Islet precursor cell (in vitro differentiated cells): ENCODE results near the gene SHC1.
A peak's percentile ranks its signal among the peaks of the same experiment; 100 is the strongest.

ENCODE experiments used
- DNase-seq: peaks from one replicate; pipeline ENCODE4 v3.0.0-alpha.2; 2018

SHC1 gene

GRCh38 chr1:154970631-154971340 is at the start of gene SHC1:
Gene SHC1, minus strand, starts transcription at chr1:154970747. Its CDS starts 221 bp downstream, at chr1:154970526.
- DNase-seq: peak; percentile 97

- DNase-seq: no peak
These were observed 49.1 kb upstream of the SHC1 start for GRCh38 chr1:155019377-155020245.

- no peak for DNase-seq
These were observed 48.2 kb upstream of the SHC1 start for GRCh38 chr1:155018617-155019348.

- DNase-seq: no peak
These were observed 47.4 kb upstream of the SHC1 start for GRCh38 chr1:155017946-155018316.

GRCh38 chr1:155017041-155017945 is 46.7 kb upstream of the SHC1 start:
- DNase-seq: peak; percentile 100

GRCh38 chr1:155016231-155016831 is 45.8 kb upstream of the SHC1 start:
- DNase-seq: no peak

GRCh38 chr1:155015527-155016230 is 45.1 kb upstream of the SHC1 start:
- no peak for DNase-seq

- no peak for DNase-seq
These were observed 44.4 kb upstream of the SHC1 start for GRCh38 chr1:155014709-155015508.

- no peak for DNase-seq
These were observed 43.1 kb upstream of the SHC1 start for GRCh38 chr1:155013632-155014031.

- DNase-seq: no peak
These were observed 42.4 kb upstream of the SHC1 start for GRCh38 chr1:155012776-155013602.

GRCh38 chr1:155012026-155012546 is 41.5 kb upstream of the SHC1 start:
- DNase-seq: peak; percentile 79

GRCh38 chr1:155011437-155012025 is 41.0 kb upstream of the SHC1 start:
- no peak for DNase-seq

GRCh38 chr1:155011004-155011416 is 40.5 kb upstream of the SHC1 start:
- DNase-seq: no peak

GRCh38 chr1:155010211-155010918 is 39.8 kb upstream of the SHC1 start:
- no peak for DNase-seq

- no peak for DNase-seq
These were observed 39.2 kb upstream of the SHC1 start for GRCh38 chr1:155009742-155010141.

GRCh38 chr1:155009221-155009711 is 38.7 kb upstream of the SHC1 start:
- DNase-seq: no peak

- DNase-seq: no peak
These were observed 37.7 kb upstream of the SHC1 start for GRCh38 chr1:155008015-155008941.
